Heart left ventricle (tissue), 16 donors: ENCODE measurements around the gene PARD3B. TPM values are rescaled to one million over a fixed set of nuclear protein-coding genes. Genes with fewer than 3 reads are reported as not detected.
A peak's percentile ranks its signal among the peaks of the same experiment; 100 is the strongest.

Source experiments
- ATAC-seq, 4 donors: fragments of 200-7000 bp; cut with Tn5 transposase; one replicate each; pipeline ENCODE4 v1.9.1; 2020 to 2022; ENCODE audit warnings: moderate library complexity in 4 of 4, mild to moderate bottlenecking in 3 of 4, moderate number of reproducible peaks in 1 of 4
- DNase-seq, 5 donors: peaks; one replicate each; pipeline ENCODE4 v3.0.0-alpha.2; 2020
- H3K27ac ChIP-seq, 12 donors: fragments of 200-600 bp; sonication (generic) in 4 of 12; one replicate each; pipeline versions ENCODE4 v1.5.0 to v1.8.0; 2016 to 2022; ENCODE audit warnings: mild to moderate bottlenecking in 2 of 12
- H3K27me3 ChIP-seq, 9 donors: fragments of 200-600 bp; sonication (generic) in 2 of 9; one replicate each; pipeline versions ENCODE4 v1.5.1 to v1.8.0; 2016 to 2022; ENCODE audit warnings: mild to moderate bottlenecking in 3 of 9
- H3K36me3 ChIP-seq, 9 donors: fragments of 200-600 bp; sonication (generic) in 2 of 9; one replicate each; pipeline versions ENCODE4 v1.5.0 to v1.8.0; 2018 to 2022; ENCODE audit warnings: mild to moderate bottlenecking in 2 of 9
- H3K4me1 ChIP-seq, 12 donors: fragments of 200-600 bp; sonication (generic) in 4 of 12; one replicate each; pipeline versions ENCODE4 v1.5.0 to v1.8.0; 2016 to 2022; ENCODE audit warnings: mild to moderate bottlenecking in 3 of 12
- H3K4me3 ChIP-seq, 12 donors: fragments of 200-600 bp; sonication (generic) in 4 of 12; one replicate each; pipeline versions ENCODE4 v1.5.0 to v1.8.0; 2017 to 2022; ENCODE audit warnings: mild to moderate bottlenecking in 9 of 12, moderate library complexity in 4 of 12
- H3K9me3 ChIP-seq, 12 donors: fragments of 200-600 bp; sonication (generic) in 4 of 12; one replicate each; pipeline versions ENCODE4 v1.5.0 to v1.8.0; 2016 to 2022; ENCODE audit warnings: mild to moderate bottlenecking in 1 of 12
- POLR2A ChIP-seq, 2 donors: fragments of 450-650 bp; IDR thresholded peaks; one replicate each; pipeline ENCODE4 v1.6.1; 2017; ENCODE audit warnings: antibody characterized with exemption in 2 of 2, mild to moderate bottlenecking in 2 of 2, moderate library complexity in 2 of 2
- WGBS, 4 donors: extraction: QIAGEN DNeasy Blood & Tissue Kit in 2 of 4; methylation state at CpG; one replicate each; pipeline versions ENCODE4 v1.1.5 to v1.1.7; 2013 to 2018; 5-methylcytosine and 5-hydroxymethylcytosine counted together
- intact Hi-C, 10 donors: fragments of 100-400 bp; cut with DNase I; formaldehyde crosslinking; loops; one replicate each; pipeline versions ENCODE4 v1.11.1 to v1.14.2; 2022
- polyA plus RNA-seq, 2 donors: library from polyadenylated mRNA; stranded (reverse); fragments of 200-250 nt; gene quantifications; one replicate each; pipeline ENCODE4 v1.2.3, GENCODE V29; 2013
- total RNA-seq, 9 donors: library from RNA; depleted of rRNA in 2 of 9; stranded (reverse); fragments of >200 nt in 2 of 9; fragmentation: NEBNext Ultra II Directional in 3 of 9; extraction: Animal tissue kit (Norgen Biotek cat#: 25700) in 3 of 9; gene quantifications; one replicate each; pipeline versions ENCODE4 v1.1.0 to v1.2.4, GENCODE V29; 2016 to 2023
- TF ChIP-seq, protein P1 (sequence below), 12 donors: fragments of 200-600 bp; sonication (generic) in 4 of 12; IDR thresholded peaks; one replicate each; pipeline versions ENCODE4 v1.5.0 to v1.8.0; 2018 to 2022; ENCODE audit warnings: antibody characterized with exemption in 12 of 12, mild to moderate bottlenecking in 5 of 12
- donor health status: ischemic (EF 13 %, LVEDD 7.1; RV severe dilation, severe dysfunction).
- donor health status: healthy with polysubstance abuse.
- donor health status: DM: no; HTN: yes; CAD: no.
- donor health status: DM: no; HTN: no; CAD: no.
- donor health status: ischemic (EF 25% LVEDD 6.9; RV normal size, moderate dysfunction).
- donor health status: ischemic (EF 25% LVEDD 5.7; RV mildly dilated, moderate dysfunction).
- donor health status: healthy.
- donor health status: DM: yes; HTN: yes; CAD: no.
- donor health status: ischemic (EF 35%, LVEDD 5.7; RV mildly dilated, moderate dysfunction).
- donor health status: nonischemic (EF 11% LVEDD 7.7; RV severe dilation, severe dysfunction).
- donor health status: DM: yes; HTN: yes; CAD: no.
- donor health status: PGD.
- donor health status: ischemic (EF 29% LVEDD 5.4; RV normal size, mild dysfunction).
- donor health status: nonischemic (EF 23%, LVEDD 6.1; RV moderate dilation, normal function).

Gene PARD3B
- total and polyA plus RNA-seq, 11 donors: 0.71 to 15.1 (median 6.2) TPM

DNA sequence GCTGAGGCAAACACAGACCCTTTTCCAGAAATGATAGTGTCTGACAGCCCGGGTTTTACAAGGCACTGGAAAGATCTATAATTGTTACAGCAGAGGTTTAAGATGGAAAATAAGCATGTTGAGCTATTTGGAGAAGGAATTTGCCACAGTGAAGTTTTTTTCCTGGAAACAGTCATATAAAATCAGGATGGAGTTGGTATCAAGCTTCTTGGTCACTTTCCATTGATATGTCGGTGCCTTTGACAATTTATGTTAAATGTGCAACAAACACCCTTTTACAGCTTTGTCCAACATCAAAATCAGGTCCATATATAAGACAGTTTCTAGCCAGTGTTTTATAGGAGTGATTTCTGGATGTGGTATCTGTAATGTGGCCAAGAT, 1019.9 kb downstream of the PARD3B start:
- Histone ChIP-seq H3K27me3 (no peaks in the 10 kb centered on the region), H3K36me3 (no peaks in the 10 kb centered on the region), H3K27ac (peak overlapping the region in 1 of 12 donors; percentile 3), H3K4me3 (no peak overlapping the region), H3K4me1 (no peaks in the 10 kb centered on the region), H3K9me3 (no peaks in the 10 kb centered on the region)
- TF ChIP-seq, protein P1, sequence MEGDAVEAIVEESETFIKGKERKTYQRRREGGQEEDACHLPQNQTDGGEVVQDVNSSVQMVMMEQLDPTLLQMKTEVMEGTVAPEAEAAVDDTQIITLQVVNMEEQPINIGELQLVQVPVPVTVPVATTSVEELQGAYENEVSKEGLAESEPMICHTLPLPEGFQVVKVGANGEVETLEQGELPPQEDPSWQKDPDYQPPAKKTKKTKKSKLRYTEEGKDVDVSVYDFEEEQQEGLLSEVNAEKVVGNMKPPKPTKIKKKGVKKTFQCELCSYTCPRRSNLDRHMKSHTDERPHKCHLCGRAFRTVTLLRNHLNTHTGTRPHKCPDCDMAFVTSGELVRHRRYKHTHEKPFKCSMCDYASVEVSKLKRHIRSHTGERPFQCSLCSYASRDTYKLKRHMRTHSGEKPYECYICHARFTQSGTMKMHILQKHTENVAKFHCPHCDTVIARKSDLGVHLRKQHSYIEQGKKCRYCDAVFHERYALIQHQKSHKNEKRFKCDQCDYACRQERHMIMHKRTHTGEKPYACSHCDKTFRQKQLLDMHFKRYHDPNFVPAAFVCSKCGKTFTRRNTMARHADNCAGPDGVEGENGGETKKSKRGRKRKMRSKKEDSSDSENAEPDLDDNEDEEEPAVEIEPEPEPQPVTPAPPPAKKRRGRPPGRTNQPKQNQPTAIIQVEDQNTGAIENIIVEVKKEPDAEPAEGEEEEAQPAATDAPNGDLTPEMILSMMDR (IDR thresholded peaks at IDR 0.05): no peak
- DNase-seq (no peak), ATAC-seq (no peak)
- WGBS, 4 donors: 44 to 66% (median 55%) methylated on average over 2 of the region's 2 CpGs
- intact Hi-C loops: no loop called here

- Histone ChIP-seq H3K4me1 (no peaks in the 10 kb centered on the region), H3K36me3 (no peaks in the 10 kb centered on the region), H3K27me3 (no peaks in the 10 kb centered on the region), H3K9me3 (no peaks in the 10 kb centered on the region), H3K27ac (no peak overlapping the region), H3K4me3 (no peak overlapping the region)
- ATAC-seq (no peak), DNase-seq (no peak)
- WGBS, 4 donors: 72 to 77% (median 76%) methylated on average over 6 of the region's 6 CpGs
- intact Hi-C loops: no loop called here
- TF ChIP-seq POLR2A (IDR thresholded peaks at IDR 0.05): no peak
- TF ChIP-seq, protein P1 (IDR thresholded peaks at IDR 0.05): no peak
These were observed 1021.4 kb downstream of the PARD3B start for GRCh38 chr2:205566606-205567168.

- intact Hi-C loops: no loop called here
- H3K27me3 ChIP-seq: no peaks in the 10 kb centered on the region
- TF ChIP-seq, protein P1 (IDR thresholded peaks at IDR 0.05): no peak
- no peak for TF ChIP-seq POLR2A (IDR thresholded peaks at IDR 0.05)
- no peaks in the 10 kb centered on the region for H3K36me3 ChIP-seq
- H3K9me3 ChIP-seq: no peaks in the 10 kb centered on the region
- 95 to 97% (median 96%) methylated on average over 5 of the region's 5 CpGs for WGBS, 4 donors
- no peak for ATAC-seq
- no peak for DNase-seq
- no peaks in the 10 kb centered on the region for H3K4me1 ChIP-seq
- H3K27ac ChIP-seq: no peak overlapping the region
- no peak overlapping the region for H3K4me3 ChIP-seq
These were observed 1023.3 kb downstream of the PARD3B start for GRCh38 chr2:205568620-205569019.

DNA sequence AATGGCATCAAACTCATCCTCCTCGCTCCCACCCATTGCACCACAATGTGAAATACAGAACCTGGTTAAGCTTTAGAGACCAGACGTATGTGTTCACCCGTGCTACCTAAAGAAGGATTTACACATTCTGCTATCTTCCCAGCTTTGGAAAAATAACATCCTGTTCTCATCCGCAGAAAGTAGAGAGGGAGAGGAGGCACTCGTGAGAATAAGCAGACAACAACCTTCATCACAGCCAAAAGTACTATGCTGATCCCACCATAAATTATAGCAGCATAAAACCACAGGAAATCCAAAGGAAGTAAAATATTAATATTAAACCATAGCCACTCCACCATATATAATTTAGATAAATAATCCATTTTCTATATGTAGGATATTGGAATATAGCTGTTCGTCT, 1025.4 kb downstream of the PARD3B start:
- Histone ChIP-seq H3K4me3 (no peak overlapping the region), H3K4me1 (no peaks in the 10 kb centered on the region), H3K9me3 (peaks cover 0 to 6% (median 0%) of the 10 kb centered on the region in 12 donors), H3K36me3 (no peaks in the 10 kb centered on the region), H3K27ac (no peak overlapping the region), H3K27me3 (no peaks in the 10 kb centered on the region)
- DNase-seq (no peak), ATAC-seq (no peak)
- intact Hi-C loops: no loop called here
- WGBS, 4 donors: 82 to 88% (median 86%) methylated on average over 6 of the region's 6 CpGs
- TF ChIP-seq POLR2A (IDR thresholded peaks at IDR 0.05): no peak
- TF ChIP-seq, protein P1 (IDR thresholded peaks at IDR 0.05): no peak
